GM23248 (cell line): ENCODE data around the gene FAM89A. TPM values are rescaled to one million over a fixed set of nuclear protein-coding genes. Genes with fewer than 3 reads are reported as not detected.

Source experiments
- DNase-seq: peaks from one replicate; pipeline ENCODE4 v3.0.0-alpha.2; 2015
- H2AFZ ChIP-seq: fragments of 200-600 bp; sonication (generic); 2 replicates; pipeline ENCODE4 v1.6.1; 2016; ENCODE audit warnings: antibody characterized with exemption
- H3F3A ChIP-seq: fragments of 200-600 bp; sonication (generic); 2 replicates; pipeline ENCODE4 v1.6.1; 2016; ENCODE audit warnings: mild to moderate bottlenecking, antibody characterized with exemption, mixed run types; ENCODE audit not compliant: insufficient read depth
- H3K27ac ChIP-seq: fragments of 200-600 bp; sonication (generic); 2 replicates; pipeline ENCODE4 v1.5.1; 2016; ENCODE audit warnings: mild to moderate bottlenecking
- H3K27me3 ChIP-seq: fragments of 200-600 bp; sonication (generic); replicated peaks from 2 replicates; pipeline ENCODE4 v1.6.1; 2016; ENCODE audit warnings: mild to moderate bottlenecking; ENCODE audit not compliant: insufficient read depth
- H3K36me3 ChIP-seq: fragments of 200-600 bp; sonication (generic); 2 replicates; pipeline ENCODE4 v1.6.1; 2016; ENCODE audit warnings: low read depth, mild to moderate bottlenecking
- H3K4me1 ChIP-seq: fragments of 200-600 bp; sonication (generic); 2 replicates; pipeline ENCODE4 v1.6.1; 2016; ENCODE audit warnings: mild to moderate bottlenecking; ENCODE audit not compliant: insufficient read depth
- H3K4me2 ChIP-seq: fragments of 200-600 bp; sonication (generic); one replicate; pipeline ENCODE4 v1.6.1; 2016; ENCODE audit warnings: mild to moderate bottlenecking; ENCODE audit not compliant: unreplicated experiment
- H3K4me3 ChIP-seq: fragments of 200-600 bp; sonication (generic); 2 replicates; pipeline ENCODE4 v1.5.1; 2016; ENCODE audit warnings: mild to moderate bottlenecking
- H3K79me2 ChIP-seq: fragments of 200-600 bp; sonication (generic); 2 replicates; pipeline ENCODE4 v1.6.1; 2016; ENCODE audit warnings: mild to moderate bottlenecking; ENCODE audit not compliant: insufficient read depth
- H3K9ac ChIP-seq: fragments of 200-600 bp; sonication (generic); 2 replicates; pipeline ENCODE4 v1.6.1; 2016; ENCODE audit warnings: mild to moderate bottlenecking
- H3K9me2 ChIP-seq: fragments of 200-600 bp; sonication (generic); 2 replicates; pipeline ENCODE4 v1.6.1; 2016; ENCODE audit warnings: mixed run types, mild to moderate bottlenecking, moderate library complexity; ENCODE audit not compliant: insufficient read depth
- H3K9me3 ChIP-seq: fragments of 200-600 bp; sonication (generic); one replicate; pipeline ENCODE4 v1.6.1; 2017; ENCODE audit warnings: low read depth
- H4K20me1 ChIP-seq: fragments of 200-600 bp; sonication (generic); 2 replicates; pipeline ENCODE4 v1.6.0; 2016; ENCODE audit not compliant: insufficient read depth
- EZH2 ChIP-seq: fragments of 200-600 bp; sonication (generic); IDR thresholded peaks from 2 replicates; pipeline ENCODE4 v1.6.1; 2018; ENCODE audit warnings: antibody characterized with exemption, mild to moderate bottlenecking; ENCODE audit not compliant: insufficient read depth, poor library complexity, severe bottlenecking
- EZH2phosphoT487 ChIP-seq: fragments of 200-600 bp; sonication (generic); IDR thresholded peaks from 2 replicates; pipeline ENCODE4 v1.6.1; 2018; ENCODE audit warnings: antibody characterized with exemption, moderate library complexity, mild to moderate bottlenecking, low read depth; ENCODE audit not compliant: insufficient read depth
- WGBS, 2 experiments: methylation state at CpG; one replicate each; pipeline ENCODE4 v1.1.6; 2015 to 2017; ENCODE audit warnings: low lambda C conversion rate in 2 of 2, low coverage in 1 of 2; ENCODE audit errors: missing lambda C conversion rate in 2 of 2; 5-methylcytosine and 5-hydroxymethylcytosine counted together
- in situ Hi-C: fragments of 300-500 bp; cut with MboI; formaldehyde crosslinking; loops from 2 replicates; pipeline ENCODE4 v1.15.0; 2020
- polyA plus RNA-seq: library from polyadenylated mRNA; unstranded; fragments of >200 nt; fragmentation: Nextera tagmentation; extraction: Ambion mirVana; gene quantifications from 2 replicates; pipeline ENCODE4 v1.2.1, GENCODE V29; 2016
- total RNA-seq: library from RNA; depleted of rRNA; stranded (reverse); fragments of >200 nt; shearing (Covaris generic); gene quantifications from 2 replicates; pipeline ENCODE4 v1.2.3, GENCODE V29; 2014

Gene FAM89A
- total and polyA plus RNA-seq, 2 experiments from 2014 or later: 3.1 to 6.3 TPM

GRCh38 chr1:231039161-231040018, 664 bp downstream of the FAM89A start:
- H3K79me2 ChIP-seq: no peaks in the 10 kb centered on the region
- H3K27ac ChIP-seq: no peak overlapping the region
- in situ Hi-C loops: no loop called here
- H4K20me1 ChIP-seq: no peaks in the 10 kb centered on the region
- peak overlapping the region; percentile 73 for H3K4me3 ChIP-seq
- H3K9me2 ChIP-seq: no peaks in the 10 kb centered on the region
- H3K9me3 ChIP-seq: no peaks in the 10 kb centered on the region
- H3K4me2 ChIP-seq: peak overlapping the region; percentile 47
- DNase-seq: peak; percentile 75
- peak overlapping the region; percentile 51 for H3K9ac ChIP-seq
- H3K4me1 ChIP-seq: no peaks in the 10 kb centered on the region
- peak; percentile 59 for TF ChIP-seq EZH2
- TF ChIP-seq EZH2phosphoT487: no peak
- 2 to 3% methylated on average over 58 to 68 of the region's 91 CpGs for WGBS, 2 experiments
- peak overlapping the region; percentile 84 for H2AFZ ChIP-seq
- H3K36me3 ChIP-seq: no peaks in the 10 kb centered on the region
- H3F3A ChIP-seq: no peaks in the 10 kb centered on the region
- H3K27me3 ChIP-seq: peaks cover 20% of the 10 kb centered on the region; the same call in 1 of the 2 replicates

GRCh38 chr1:231037585-231038517, 2.2 kb downstream of the FAM89A start:
- H4K20me1 ChIP-seq: no peaks in the 10 kb centered on the region
- no peak for DNase-seq
- H3K4me3 ChIP-seq: no peak overlapping the region
- in situ Hi-C loops: no loop called here
- no peaks in the 10 kb centered on the region for H3K36me3 ChIP-seq
- H3K4me1 ChIP-seq: no peaks in the 10 kb centered on the region
- peaks cover 18% of the 10 kb centered on the region; the same call in 1 of the 2 replicates for H3K27me3 ChIP-seq
- H3F3A ChIP-seq: no peaks in the 10 kb centered on the region
- H3K27ac ChIP-seq: no peak overlapping the region
- no peak overlapping the region for H3K9ac ChIP-seq
- TF ChIP-seq EZH2 (no peak), EZH2phosphoT487 (no peak)
- no peaks in the 10 kb centered on the region for H3K79me2 ChIP-seq
- no peak overlapping the region for H3K4me2 ChIP-seq
- WGBS, 2 experiments: 93% methylated on average over 13 of the region's 13 CpGs
- no peak overlapping the region for H2AFZ ChIP-seq
- no peaks in the 10 kb centered on the region for H3K9me3 ChIP-seq
- H3K9me2 ChIP-seq: no peaks in the 10 kb centered on the region

GRCh38 chr1:231036416-231036815, 3.6 kb downstream of the FAM89A start:
- H3K4me1 ChIP-seq: no peaks in the 10 kb centered on the region
- H3K36me3 ChIP-seq: no peaks in the 10 kb centered on the region
- H3F3A ChIP-seq: no peaks in the 10 kb centered on the region
- H3K4me2 ChIP-seq: no peak overlapping the region
- no peaks in the 10 kb centered on the region for H3K9me3 ChIP-seq
- H3K79me2 ChIP-seq: no peaks in the 10 kb centered on the region
- WGBS, 2 experiments: 63 to 69% methylated on average over 5 of the region's 5 CpGs
- H3K9me2 ChIP-seq: no peaks in the 10 kb centered on the region
- in situ Hi-C loops: no loop called here
- no peak for DNase-seq
- H3K27ac ChIP-seq: no peak overlapping the region
- TF ChIP-seq EZH2: no peak
- no peak for TF ChIP-seq EZH2phosphoT487
- peaks cover 17% of the 10 kb centered on the region; the same call in 1 of the 2 replicates for H3K27me3 ChIP-seq
- H4K20me1 ChIP-seq: no peaks in the 10 kb centered on the region
- no peak overlapping the region for H3K4me3 ChIP-seq
- no peak overlapping the region for H2AFZ ChIP-seq
- no peak overlapping the region for H3K9ac ChIP-seq

GRCh38 chr1:231035799-231036198, 4.3 kb downstream of the FAM89A start:
- in situ Hi-C loops: no loop called here
- H3K36me3 ChIP-seq: no peaks in the 10 kb centered on the region
- H3K79me2 ChIP-seq: no peaks in the 10 kb centered on the region
- no peak for DNase-seq
- no peaks in the 10 kb centered on the region for H4K20me1 ChIP-seq
- peaks cover 13% of the 10 kb centered on the region; the same call in 1 of the 2 replicates for H3K27me3 ChIP-seq
- no peak overlapping the region for H3K27ac ChIP-seq
- no peak overlapping the region for H3K4me3 ChIP-seq
- WGBS, 2 experiments: 89 to 100% methylated on average over 1 of the region's 1 CpG
- no peaks in the 10 kb centered on the region for H3K9me3 ChIP-seq
- no peak overlapping the region for H3K9ac ChIP-seq
- H3K4me2 ChIP-seq: no peak overlapping the region
- H2AFZ ChIP-seq: no peak overlapping the region
- no peaks in the 10 kb centered on the region for H3F3A ChIP-seq
- no peaks in the 10 kb centered on the region for H3K4me1 ChIP-seq
- TF ChIP-seq EZH2phosphoT487 (no peak), EZH2 (no peak)
- no peaks in the 10 kb centered on the region for H3K9me2 ChIP-seq
